IMR-90 (cell line): ENCODE results near the gene HSPB9. TPM values are rescaled to one million over a fixed set of nuclear protein-coding genes. Genes with fewer than 3 reads are reported as not detected.

Source experiments
- ATAC-seq: fragments of 200-7000 bp; cut with Tn5 transposase; 2 replicates; pipeline ENCODE4 v1.9.1; 2020; ENCODE audit warnings: low read depth, mild to moderate bottlenecking, moderate library complexity
- BruUV-seq: library from RNA; stranded (reverse); fragments of 400-500 nt; replicated peaks from 2 replicates; lab custom pipeline; 2021; lab: Mats Ljungman, UMichigan
- CTCF ChIA-PET: fragments of 300-600 bp; formaldehyde crosslinking; extraction: SDS; loops from one replicate; lab custom pipeline; 2021; ENCODE audit warnings: antibody characterized with exemption; lab: Yijun Ruan, JAX
- POLR2A ChIA-PET: fragments of 300-600 bp; sonication (Branson Sonifier 250); formaldehyde crosslinking; loops from one replicate; lab custom pipeline; 2022; ENCODE audit warnings: antibody characterized with exemption; ENCODE audit not compliant: unreplicated experiment; lab: Charles Lee
- DNase-seq: peaks from one replicate; pipeline ENCODE4 v3.0.0; 2013
- H2AFZ ChIP-seq: replicated peaks from 2 replicates; pipeline ENCODE3; 2013; ENCODE audit warnings: low read length, mild to moderate bottlenecking; ENCODE audit not compliant: poor library complexity
- H2AK5ac ChIP-seq: 2 replicates; pipeline ENCODE4 v1.6.1; 2013; ENCODE audit warnings: low read depth, low read length, inconsistent platforms
- H2AK9ac ChIP-seq: replicated peaks from 2 replicates; pipeline ENCODE3; 2013; ENCODE audit warnings: mild to moderate bottlenecking, low read depth, low read length, moderate library complexity; ENCODE audit not compliant: poor library complexity
- H2BK120ac ChIP-seq: 2 replicates; pipeline ENCODE4 v1.6.1; 2013; ENCODE audit warnings: low read depth, low read length, inconsistent platforms
- H2BK15ac ChIP-seq: 3 replicates; pipeline ENCODE4 v1.6.1; 2013; ENCODE audit warnings: low read depth, low read length, inconsistent platforms
- H2BK20ac ChIP-seq: 2 replicates; pipeline ENCODE4 v1.6.1; 2013; ENCODE audit warnings: low read depth, mild to moderate bottlenecking, inconsistent platforms, low read length, moderate library complexity
- H2BK5ac ChIP-seq: 2 replicates; pipeline ENCODE4 v1.6.1; 2013; ENCODE audit warnings: mild to moderate bottlenecking, low read depth, low read length, inconsistent platforms; ENCODE audit not compliant: poor library complexity, severe bottlenecking
- H3K14ac ChIP-seq: replicated peaks from 2 replicates; pipeline ENCODE4 v1.6.1; 2013; ENCODE audit warnings: low read depth, low read length, inconsistent platforms
- H3K18ac ChIP-seq: 2 replicates; pipeline ENCODE4 v1.6.1; 2013; ENCODE audit warnings: low read depth, low read length, control low read depth
- H3K23ac ChIP-seq: 2 replicates; pipeline ENCODE4 v1.6.1; 2013; ENCODE audit warnings: low read depth, low read length, inconsistent platforms
- H3K27ac ChIP-seq: 2 replicates; pipeline ENCODE4 v1.5.1; 2013; ENCODE audit warnings: mild to moderate bottlenecking, control low read depth, low read length; ENCODE audit not compliant: insufficient read depth
- H3K27me3 ChIP-seq: 2 replicates; pipeline ENCODE4 v1.6.1; 2013; ENCODE audit warnings: low read length; ENCODE audit not compliant: control insufficient read depth, insufficient read depth
- H3K36me3 ChIP-seq: 2 replicates; pipeline ENCODE4 v1.6.1; 2013; ENCODE audit warnings: low read length, mixed read lengths; ENCODE audit not compliant: control insufficient read depth, insufficient read depth
- H3K4ac ChIP-seq: 2 replicates; pipeline ENCODE4 v1.6.1; 2013; ENCODE audit warnings: low read depth, low read length, inconsistent platforms
- H3K4me1 ChIP-seq: 2 replicates; pipeline ENCODE4 v1.6.1; 2013; ENCODE audit warnings: low read length, mixed read lengths; ENCODE audit not compliant: control insufficient read depth, insufficient read depth
- H3K4me2 ChIP-seq: 2 replicates; pipeline ENCODE4 v1.6.1; 2013; ENCODE audit warnings: low read depth, mild to moderate bottlenecking, control low read depth, low read length, moderate library complexity
- H3K4me3 ChIP-seq: 2 replicates; pipeline ENCODE4 v1.5.1; 2013; ENCODE audit warnings: low read depth, mild to moderate bottlenecking, control low read depth, low read length, moderate library complexity; ENCODE audit not compliant: insufficient read depth
- H3K56ac ChIP-seq: 2 replicates; pipeline ENCODE4 v1.6.1; 2013; ENCODE audit warnings: low read length, inconsistent platforms; ENCODE audit not compliant: insufficient read depth; ENCODE audit errors: extremely low read depth
- H3K79me1 ChIP-seq, 2 experiments: 2 replicates each; pipeline ENCODE4 v1.6.1; 2013; ENCODE audit warnings: low read length in 2 of 2, inconsistent platforms in 1 of 2, low read depth in 1 of 2
- H3K9ac ChIP-seq: 2 replicates; pipeline ENCODE4 v1.6.1; 2013; ENCODE audit warnings: low read depth, low read length, control low read depth
- H3K9me1 ChIP-seq: 2 replicates; pipeline ENCODE4 v1.6.1; 2013; ENCODE audit warnings: low read length, inconsistent platforms; ENCODE audit not compliant: insufficient read depth
- H3K9me3 ChIP-seq: 2 replicates; pipeline ENCODE4 v1.6.1; 2013; ENCODE audit warnings: low read length; ENCODE audit not compliant: control insufficient read depth, insufficient read depth
- H4K20me1 ChIP-seq: 2 replicates; pipeline ENCODE4 v1.6.1; 2013; ENCODE audit warnings: low read length, inconsistent platforms; ENCODE audit not compliant: insufficient read depth
- H4K5ac ChIP-seq: 2 replicates; pipeline ENCODE4 v1.6.1; 2013; ENCODE audit warnings: mild to moderate bottlenecking, low read depth, low read length, control low read depth
- H4K8ac ChIP-seq, 2 experiments: 2 replicates each; pipeline ENCODE4 v1.6.1; 2013; ENCODE audit warnings: low read depth in 2 of 2, low read length in 2 of 2, control low read depth in 1 of 2, inconsistent platforms in 1 of 2
- H4K91ac ChIP-seq: 2 replicates; pipeline ENCODE4 v1.6.1; 2013; ENCODE audit warnings: low read depth, low read length, inconsistent platforms; ENCODE audit not compliant: insufficient read depth
- CEBPB ChIP-seq: IDR thresholded peaks from 2 replicates; pipeline ENCODE4 v1.6.1; 2012; ENCODE audit warnings: low read depth, low read length, improper control_type of control experiment
- CHD1 ChIP-seq: IDR thresholded peaks from 2 replicates; pipeline ENCODE4 v1.6.1; 2012; ENCODE audit warnings: low read depth, low read length, improper control_type of control experiment
- FOS ChIP-seq: fragments of 150-350 bp; IDR thresholded peaks from 2 replicates; pipeline ENCODE4 v1.6.1; 2016; ENCODE audit warnings: low read depth, low read length
- MAFK ChIP-seq: IDR thresholded peaks from 2 replicates; pipeline ENCODE4 v1.6.1; 2012; ENCODE audit warnings: low read depth, low read length, improper control_type of control experiment
- MAZ ChIP-seq: IDR thresholded peaks from 2 replicates; pipeline ENCODE4 v1.6.1; 2012; ENCODE audit warnings: low read depth, mild to moderate bottlenecking, low read length, improper control_type of control experiment, moderate library complexity, borderline replicate concordance
- MXI1 ChIP-seq: IDR thresholded peaks from 2 replicates; pipeline ENCODE4 v1.6.1; 2012; ENCODE audit warnings: low read depth, mild to moderate bottlenecking, low read length, moderate library complexity, borderline replicate concordance
- NFE2L2 ChIP-seq: fragments of 150-350 bp; IDR thresholded peaks from 2 replicates; pipeline ENCODE4 v1.6.1; 2016; ENCODE audit warnings: low read depth, mild to moderate bottlenecking, low read length
- POLR2A ChIP-seq: IDR thresholded peaks from 2 replicates; pipeline ENCODE4 v1.6.1; 2012; ENCODE audit warnings: mild to moderate bottlenecking, low read depth, low read length
- RAD21 ChIP-seq: IDR thresholded peaks from 2 replicates; pipeline ENCODE4 v1.6.1; 2012; ENCODE audit warnings: low read length, improper control_type of control experiment
- RCOR1 ChIP-seq: IDR thresholded peaks from 2 replicates; pipeline ENCODE4 v1.6.1; 2012; ENCODE audit warnings: mild to moderate bottlenecking, low read length, improper control_type of control experiment; ENCODE audit not compliant: insufficient replicate concordance
- RFX5 ChIP-seq: IDR thresholded peaks from 2 replicates; pipeline ENCODE4 v1.8.0; 2012; ENCODE audit warnings: low read depth, mild to moderate bottlenecking, low read length, moderate library complexity
- SMC3 ChIP-seq: fragments of 150-350 bp; IDR thresholded peaks from 2 replicates; pipeline ENCODE4 v1.6.1; 2016; ENCODE audit warnings: low read depth, mild to moderate bottlenecking, antibody characterized with exemption, low read length, moderate library complexity
- WGBS, 2 experiments: methylation state at CpG; one replicate each; pipeline versions ENCODE4 v1.1.5 to v1.1.7; 2013; ENCODE audit warnings: missing lambda C conversion rate in 2 of 2; ENCODE audit not compliant: insufficient read length in 1 of 2; ENCODE audit errors: extremely low coverage in 2 of 2; 5-methylcytosine and 5-hydroxymethylcytosine counted together
- dilution Hi-C: fragments of 300-500 bp; cut with HindIII; formaldehyde crosslinking; loops from one replicate; pipeline ENCODE4 v1.14.3; 2018; ENCODE audit warnings: low sequenced_read_pairs; ENCODE audit not compliant: unreplicated experiment
- in situ Hi-C: fragments of 300-500 bp; cut with MboI; formaldehyde crosslinking; loops from 3 replicates; pipeline ENCODE4 v1.14.3; 2019; ENCODE audit warnings: low sequenced_read_pairs, inconsistent platforms, mixed read lengths
- intact Hi-C: fragments of 100-400 bp; cut with micrococcal nuclease; formaldehyde crosslinking; loops from 2 replicates; pipeline ENCODE4 v1.10.0; 2022
- polyA plus RNA-seq, 3 experiments: library from polyadenylated mRNA; depleted of rRNA; stranded (reverse); fragments of >200 nt; gene quantifications; 2 replicates each; pipeline ENCODE4 v1.2.3, GENCODE V29; 2012; ENCODE audit warnings: low replicate concordance in 1 of 3
- total RNA-seq: library from RNA; depleted of rRNA; stranded (reverse); fragments of >200 nt; gene quantifications from 2 replicates; pipeline ENCODE4 v1.2.3, GENCODE V29; 2012
- TF ChIP-seq, protein P1 (sequence below): conservative IDR thresholded peaks from 2 replicates; pipeline ENCODE4 v1.5.1; 2012; ENCODE audit warnings: mild to moderate bottlenecking, low read depth, low read length, improper control_type of control experiment
- TF ChIP-seq, protein P2 (sequence below): fragments of 150-350 bp; IDR thresholded peaks from 2 replicates; pipeline ENCODE4 v1.6.1; 2016; ENCODE audit warnings: low read depth, mild to moderate bottlenecking, low read length, moderate library complexity, borderline replicate concordance
- TF ChIP-seq, protein P3 (sequence below): fragments of 150-350 bp; IDR thresholded peaks from 2 replicates; pipeline ENCODE4 v1.6.1; 2017; ENCODE audit warnings: mild to moderate bottlenecking, antibody characterized with exemption, low read length, low read depth

Gene HSPB9
- total and polyA plus RNA-seq, 2 of the 4 experiments (the other 2 are of a cell fraction), result not detected

DNA sequence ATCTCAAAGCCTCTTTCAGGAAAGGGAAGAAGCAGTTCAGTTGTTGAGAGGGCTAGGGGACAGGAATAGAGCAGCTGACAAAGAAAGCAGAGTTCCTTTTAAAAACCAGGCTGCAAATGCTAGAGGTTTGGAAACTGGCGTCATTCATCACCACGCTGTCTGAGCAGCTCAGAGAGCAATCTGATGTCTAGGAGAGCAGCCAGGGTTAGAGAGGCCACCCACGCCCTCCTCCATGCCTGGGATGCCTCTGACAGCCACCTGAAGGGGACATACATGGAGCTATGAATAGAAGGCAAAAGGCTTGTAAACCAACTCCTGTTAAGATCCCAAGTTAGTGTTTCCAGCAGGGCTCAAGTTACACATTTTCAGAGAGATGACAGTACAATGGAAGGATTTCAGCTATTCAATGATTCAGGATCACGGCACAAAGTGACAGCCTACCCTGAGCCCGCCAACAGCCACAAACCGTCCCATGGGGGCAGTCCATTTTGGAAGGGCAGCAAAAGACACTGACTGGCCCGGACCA lies 19.8 kb downstream of the HSPB9 start:
- no peak overlapping the region for H2BK20ac ChIP-seq
- peak overlapping the region; percentile 49 for H2AK9ac ChIP-seq
- H4K91ac ChIP-seq, result peak overlapping the region; percentile 8; the same call in 1 of the 2 replicates
- H3K4me2 ChIP-seq, result peak overlapping the region; percentile 33; the same call in 1 of the 2 replicates
- POLR2A ChIA-PET, result no interaction called here
- H3K79me1 ChIP-seq, result peaks cover 21 to 70% of the 10 kb centered on the region in 2 experiments
- no peak overlapping the region for H4K5ac ChIP-seq
- dilution Hi-C loops (no loop called here), intact Hi-C loops (no loop called here), in situ Hi-C loops (no loop called here)
- peak overlapping the region in 1 of 2 experiments; percentile 6; a peak in 1 of 4 replicates for H4K8ac ChIP-seq
- H3K9ac ChIP-seq, result no peak overlapping the region
- no peak overlapping the region for H3K56ac ChIP-seq
- peak; percentile 77 for ATAC-seq
- peak overlapping the region; percentile 87 for H2BK5ac ChIP-seq
- H3K9me3 ChIP-seq, result no peaks in the 10 kb centered on the region
- CTCF ChIA-PET, result no interaction called here
- H2AFZ ChIP-seq, result no peak overlapping the region
- peak overlapping the region; percentile 58; the same call in 1 of the 2 replicates for H2AK5ac ChIP-seq
- peak overlapping the region; percentile 55 for H3K27ac ChIP-seq
- BruUV-seq, result no TSS peak
- H4K20me1 ChIP-seq, result peaks cover 69% of the 10 kb centered on the region
- no peak overlapping the region for H3K4me3 ChIP-seq
- peak overlapping the region; percentile 64 for H2BK120ac ChIP-seq
- peaks cover 26% of the 10 kb centered on the region for H3K4me1 ChIP-seq
- H3K9me1 ChIP-seq, result peaks cover 42% of the 10 kb centered on the region
- peak overlapping the region; percentile 74 for H3K4ac ChIP-seq
- 33% methylated on average over 6 of the region's 7 CpGs; no CpG with 5 or more reads in 1 of the 2 experiments for WGBS, 2 experiments
- H3K14ac ChIP-seq, result peak overlapping the region; percentile 67; the same call in 1 of the 2 replicates
- no peaks in the 10 kb centered on the region for H3K27me3 ChIP-seq
- H3K36me3 ChIP-seq, result peaks cover 19% of the 10 kb centered on the region
- H3K23ac ChIP-seq, result peak overlapping the region; percentile 55; the same call in 1 of the 2 replicates
- peak; percentile 87 for DNase-seq
- H2BK15ac ChIP-seq, result no peak overlapping the region; the same call in 2 of the 3 replicates
- H3K18ac ChIP-seq, result no peak overlapping the region
- TF ChIP-seq RCOR1 (no peak), CEBPB (no peak), FOS (peak; percentile 42; the same call in 1 of the 2 replicates), RFX5 (peak; percentile 35; the same call in 1 of the 2 replicates), MAZ (no peak), MXI1 (peak; percentile 63; the same call in 1 of the 2 replicates), POLR2A (no peak), NFE2L2 (no peak), SMC3 (no peak), CHD1 (no peak), MAFK (0 out of 2 replicates have a peak, but pooled peaks have one; percentile 8), RAD21 (no peak)
- TF ChIP-seq, protein P1, sequence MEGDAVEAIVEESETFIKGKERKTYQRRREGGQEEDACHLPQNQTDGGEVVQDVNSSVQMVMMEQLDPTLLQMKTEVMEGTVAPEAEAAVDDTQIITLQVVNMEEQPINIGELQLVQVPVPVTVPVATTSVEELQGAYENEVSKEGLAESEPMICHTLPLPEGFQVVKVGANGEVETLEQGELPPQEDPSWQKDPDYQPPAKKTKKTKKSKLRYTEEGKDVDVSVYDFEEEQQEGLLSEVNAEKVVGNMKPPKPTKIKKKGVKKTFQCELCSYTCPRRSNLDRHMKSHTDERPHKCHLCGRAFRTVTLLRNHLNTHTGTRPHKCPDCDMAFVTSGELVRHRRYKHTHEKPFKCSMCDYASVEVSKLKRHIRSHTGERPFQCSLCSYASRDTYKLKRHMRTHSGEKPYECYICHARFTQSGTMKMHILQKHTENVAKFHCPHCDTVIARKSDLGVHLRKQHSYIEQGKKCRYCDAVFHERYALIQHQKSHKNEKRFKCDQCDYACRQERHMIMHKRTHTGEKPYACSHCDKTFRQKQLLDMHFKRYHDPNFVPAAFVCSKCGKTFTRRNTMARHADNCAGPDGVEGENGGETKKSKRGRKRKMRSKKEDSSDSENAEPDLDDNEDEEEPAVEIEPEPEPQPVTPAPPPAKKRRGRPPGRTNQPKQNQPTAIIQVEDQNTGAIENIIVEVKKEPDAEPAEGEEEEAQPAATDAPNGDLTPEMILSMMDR, result no peak; the same call in 1 of the 2 replicates
- TF ChIP-seq, protein P2, sequence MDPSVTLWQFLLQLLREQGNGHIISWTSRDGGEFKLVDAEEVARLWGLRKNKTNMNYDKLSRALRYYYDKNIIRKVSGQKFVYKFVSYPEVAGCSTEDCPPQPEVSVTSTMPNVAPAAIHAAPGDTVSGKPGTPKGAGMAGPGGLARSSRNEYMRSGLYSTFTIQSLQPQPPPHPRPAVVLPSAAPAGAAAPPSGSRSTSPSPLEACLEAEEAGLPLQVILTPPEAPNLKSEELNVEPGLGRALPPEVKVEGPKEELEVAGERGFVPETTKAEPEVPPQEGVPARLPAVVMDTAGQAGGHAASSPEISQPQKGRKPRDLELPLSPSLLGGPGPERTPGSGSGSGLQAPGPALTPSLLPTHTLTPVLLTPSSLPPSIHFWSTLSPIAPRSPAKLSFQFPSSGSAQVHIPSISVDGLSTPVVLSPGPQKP, result no peak
- TF ChIP-seq, protein P3, sequence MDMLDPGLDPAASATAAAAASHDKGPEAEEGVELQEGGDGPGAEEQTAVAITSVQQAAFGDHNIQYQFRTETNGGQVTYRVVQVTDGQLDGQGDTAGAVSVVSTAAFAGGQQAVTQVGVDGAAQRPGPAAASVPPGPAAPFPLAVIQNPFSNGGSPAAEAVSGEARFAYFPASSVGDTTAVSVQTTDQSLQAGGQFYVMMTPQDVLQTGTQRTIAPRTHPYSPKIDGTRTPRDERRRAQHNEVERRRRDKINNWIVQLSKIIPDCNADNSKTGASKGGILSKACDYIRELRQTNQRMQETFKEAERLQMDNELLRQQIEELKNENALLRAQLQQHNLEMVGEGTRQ, result no peak
